Endothelial cell of umbilical vein (primary cell): Measurements from ENCODE around the gene MYO1A. TPM values are rescaled to one million over a fixed set of nuclear protein-coding genes. Genes with fewer than 3 reads are reported as not detected.

ENCODE experiments used
- BruUV-seq: library from RNA; stranded (reverse); fragments of 400-500 nt; replicated peaks from 2 replicates; lab custom pipeline; 2021; lab: Mats Ljungman, UMichigan
- CTCF ChIA-PET: fragments of 300-600, 350-600 bp; sonication (Branson Sonifier 250); formaldehyde crosslinking; loops from one replicate; lab custom pipeline; 2021; ENCODE audit warnings: antibody characterized with exemption, inconsistent platforms; lab: Charles Lee
- POLR2A ChIA-PET: fragments of 300-600, 350-600 bp; sonication (Branson Sonifier 250); formaldehyde crosslinking; loops from one replicate; lab custom pipeline; 2021; ENCODE audit warnings: antibody characterized with exemption, inconsistent platforms; lab: Charles Lee
- DNase-seq: peaks from one replicate; pipeline ENCODE4 v3.0.0-alpha.2; 2011; ENCODE audit warnings: low read depth, low spot score
- FAIRE-seq: peaks from 2 replicates; lab custom pipeline; 2011; peaks lifted over from hg19 to GRCh38; lab: Jason Lieb, UNC
- H2AFZ ChIP-seq: 2 replicates; pipeline ENCODE4 v1.6.0; 2012; ENCODE audit warnings: low read depth, low read length, control low read depth, inconsistent platforms
- H3K27ac ChIP-seq: 2 replicates; pipeline ENCODE4 v1.5.1; 2011; ENCODE audit warnings: low read depth, mild to moderate bottlenecking, control low read depth, low read length, moderate library complexity; ENCODE audit not compliant: insufficient read depth
- H3K27me3 ChIP-seq, 2 experiments: 2 replicates each; pipeline versions ENCODE4 v1.6.0 to v1.6.1; 2011; ENCODE audit warnings: low read length in 2 of 2, mixed read lengths in 1 of 2; ENCODE audit not compliant: control insufficient read depth in 2 of 2, insufficient read depth in 2 of 2
- H3K36me3 ChIP-seq, 2 experiments: 2 replicates in 1 of 2; 3 replicates in 1 of 2; pipeline ENCODE4 v1.5.1; 2011; ENCODE audit warnings: low read length in 2 of 2, mild to moderate bottlenecking in 1 of 2, moderate library complexity in 1 of 2; ENCODE audit not compliant: control insufficient read depth in 2 of 2, insufficient read depth in 2 of 2; ENCODE audit errors: extremely low read depth in 1 of 2
- H3K4me1 ChIP-seq: 3 replicates; pipeline ENCODE4 v1.5.1; 2011; ENCODE audit warnings: mild to moderate bottlenecking, low read length; ENCODE audit not compliant: control insufficient read depth, insufficient read depth; ENCODE audit errors: extremely low read depth
- H3K4me2 ChIP-seq: 2 replicates; pipeline ENCODE4 v1.6.1; 2011; ENCODE audit warnings: low read length, control low read depth, mixed read lengths; ENCODE audit not compliant: insufficient read depth
- H3K4me3 ChIP-seq, 3 experiments: fragments of 200-600 bp in 1 of 3; sonication (generic), shearing (Covaris generic) in 1 of 3; replicated peaks in 1 of 3; 2 replicates each; pipeline ENCODE4 v1.5.1; 2011 to 2016; ENCODE audit warnings: control low read depth in 3 of 3, low read length in 3 of 3, mild to moderate bottlenecking in 2 of 3, inconsistent platforms in 1 of 3, low read depth in 1 of 3, moderate library complexity in 1 of 3; ENCODE audit not compliant: insufficient read depth in 1 of 3
- H3K79me2 ChIP-seq: 2 replicates; pipeline ENCODE4 v1.6.0; 2012; ENCODE audit warnings: low read length, inconsistent platforms; ENCODE audit not compliant: control insufficient read depth, insufficient read depth
- H3K9ac ChIP-seq: replicated peaks from 2 replicates; pipeline ENCODE3; 2011; ENCODE audit warnings: low read length, control low read depth; ENCODE audit not compliant: insufficient read depth; ENCODE audit errors: extremely low read depth
- H3K9me1 ChIP-seq: replicated peaks from 3 replicates; pipeline ENCODE4 v1.6.0; 2011; ENCODE audit warnings: mild to moderate bottlenecking, low read length; ENCODE audit not compliant: control insufficient read depth, insufficient read depth; ENCODE audit errors: extremely low read depth
- H3K9me3 ChIP-seq: replicated peaks from 2 replicates; pipeline ENCODE4 v1.5.1; 2012; ENCODE audit warnings: low read length, inconsistent platforms; ENCODE audit not compliant: control insufficient read depth, insufficient read depth
- H4K20me1 ChIP-seq: replicated peaks from 2 replicates; pipeline ENCODE3; 2011; ENCODE audit warnings: mild to moderate bottlenecking, low read length; ENCODE audit not compliant: control insufficient read depth, insufficient read depth; ENCODE audit errors: extremely low read depth
- EZH2 ChIP-seq: IDR thresholded peaks from 2 replicates; pipeline ENCODE4 v1.6.1; 2012; ENCODE audit warnings: borderline replicate concordance, low read depth, mild to moderate bottlenecking, moderate library complexity, low read length, inconsistent platforms; ENCODE audit not compliant: severe bottlenecking
- FOS ChIP-seq: IDR thresholded peaks from 2 replicates; pipeline ENCODE4 v1.6.1; 2011; ENCODE audit warnings: mild to moderate bottlenecking, low read length, moderate library complexity, borderline replicate concordance; ENCODE audit not compliant: insufficient read depth
- GATA2 ChIP-seq: IDR thresholded peaks from 2 replicates; pipeline ENCODE4 v1.7.0; 2011; ENCODE audit warnings: low read depth, mild to moderate bottlenecking, moderate library complexity, mixed read lengths, low read length; ENCODE audit not compliant: insufficient read length, insufficient read depth
- JUN ChIP-seq: IDR thresholded peaks from 2 replicates; pipeline ENCODE4 v1.6.1; 2011; ENCODE audit warnings: borderline replicate concordance, low read depth; ENCODE audit not compliant: insufficient read length, insufficient read depth
- MYC ChIP-seq: IDR thresholded peaks from one replicate; pipeline ENCODE4 v1.6.1; 2011; ENCODE audit warnings: mild to moderate bottlenecking, low read depth, low read length
- POLR2A ChIP-seq: IDR thresholded peaks from 2 replicates; pipeline ENCODE4 v1.6.1; 2012; ENCODE audit warnings: low read depth, mild to moderate bottlenecking, control low read depth, low read length
- POLR2AphosphoS5 ChIP-seq: IDR thresholded peaks from 2 replicates; pipeline ENCODE4 v1.6.1; 2012; ENCODE audit warnings: low read depth, mild to moderate bottlenecking, control low read depth, low read length, moderate library complexity; ENCODE audit not compliant: insufficient read depth
- dilution Hi-C: fragments of 300-500 bp; cut with MboI; formaldehyde crosslinking; loops from one replicate; pipeline ENCODE4 v1.15.0; 2019; ENCODE audit warnings: low sequenced_read_pairs; ENCODE audit not compliant: extremely low pct_ligation_motif_present
- intact Hi-C: fragments of 100-400 bp; cut with micrococcal nuclease; formaldehyde crosslinking; loops from one replicate; pipeline ENCODE4 v1.10.0; 2022
- polyA plus RNA-seq, 4 experiments: library from polyadenylated mRNA; depleted of rRNA in 3 of 4; stranded (reverse) in 3 of 4; unstranded in 1 of 4; fragments of >200 nt; gene quantifications; 2 replicates each; pipeline versions ENCODE4 v1.2.1 to v1.2.3, GENCODE V29; 2011 to 2012; ENCODE audit warnings: missing spikeins in 1 of 4
- total RNA-seq: library from RNA; stranded (reverse); gene quantifications from 2 replicates; pipeline ENCODE4 v1.2.3, GENCODE V29; 2021
- TF ChIP-seq, protein P1 (sequence below): IDR thresholded peaks from 2 replicates; pipeline ENCODE4 v1.6.1; 2011; ENCODE audit not compliant: insufficient read depth, insufficient read length
- TF ChIP-seq, protein P2 (sequence below), 2 donors: IDR thresholded peaks; 1 replicate in 1 of 2; 2 replicates in 1 of 2; pipeline ENCODE4 v1.5.1; 2011; ENCODE audit warnings: low read length in 2 of 2, mild to moderate bottlenecking in 2 of 2, moderate library complexity in 2 of 2, control low read depth in 1 of 2, inconsistent platforms in 1 of 2, low read depth in 1 of 2; ENCODE audit not compliant: insufficient read depth in 1 of 2; ENCODE audit errors: extremely low read depth in 1 of 2

MYO1A gene
- total and polyA plus RNA-seq, 2 donors (not counting 3 experiments of a cell fraction or from before 2014, with no cell fraction given): not detected

DNA sequence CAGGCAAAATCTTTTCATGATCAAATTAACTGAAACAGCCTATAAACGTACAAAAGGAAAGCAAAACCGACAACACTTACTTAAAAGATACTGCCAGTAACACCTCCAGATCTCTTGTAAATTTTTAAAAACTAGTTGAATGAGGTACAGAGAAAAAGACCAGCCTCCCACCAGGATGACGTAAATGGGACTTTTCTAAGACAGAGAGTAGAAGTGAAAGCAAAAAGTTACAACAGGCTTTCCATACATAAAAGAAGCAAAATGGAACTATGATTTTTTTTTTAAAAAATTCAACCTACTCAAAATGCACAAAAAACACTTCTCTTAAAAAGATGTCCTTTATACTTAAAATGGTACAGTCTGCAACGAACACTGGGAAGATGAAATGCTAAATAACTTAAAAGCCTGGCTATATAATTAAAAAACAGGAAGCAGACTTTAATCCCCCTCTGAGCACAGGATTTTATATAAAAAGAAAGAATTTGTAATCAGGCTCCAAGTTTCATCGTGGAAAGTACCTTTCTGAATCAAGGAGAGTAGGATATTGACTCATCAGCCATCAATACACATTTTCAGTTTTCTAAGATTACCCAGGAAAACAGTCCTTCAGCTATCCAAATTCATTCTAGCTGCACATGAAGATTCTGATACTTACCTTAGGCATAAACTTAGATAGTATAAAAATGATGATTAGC is 14.2 kb upstream of the MYO1A start:
- H3K9ac ChIP-seq: no peak overlapping the region
- CTCF ChIA-PET: interaction anchor here (0.6 to 8.3 kb wide), 5 partner anchors 26 to 307 kb away, joined by 3 to 46 read pairs (median 3); partner anchors contain the start of gene STAT6
- intact Hi-C loops (no loop called here), dilution Hi-C loops (no loop called here)
- H3K36me3 ChIP-seq: peaks cover 5 to 10% of the 10 kb centered on the region in 2 experiments
- H4K20me1 ChIP-seq: no peaks in the 10 kb centered on the region
- H2AFZ ChIP-seq: no peak overlapping the region
- no peak for FAIRE-seq
- H3K9me3 ChIP-seq: no peaks in the 10 kb centered on the region
- H3K4me3 ChIP-seq: no peak overlapping the region
- H3K27ac ChIP-seq: no peak overlapping the region
- no peaks in the 10 kb centered on the region for H3K4me1 ChIP-seq
- H3K9me1 ChIP-seq: no peaks in the 10 kb centered on the region
- no peaks in the 10 kb centered on the region for H3K27me3 ChIP-seq
- DNase-seq: no peak
- POLR2A ChIA-PET: no interaction called here
- H3K79me2 ChIP-seq: no peaks in the 10 kb centered on the region
- TF ChIP-seq JUN: no peak
- no peak for TF ChIP-seq POLR2AphosphoS5
- no peak for TF ChIP-seq MYC
- no peak for TF ChIP-seq EZH2
- TF ChIP-seq, protein P1, sequence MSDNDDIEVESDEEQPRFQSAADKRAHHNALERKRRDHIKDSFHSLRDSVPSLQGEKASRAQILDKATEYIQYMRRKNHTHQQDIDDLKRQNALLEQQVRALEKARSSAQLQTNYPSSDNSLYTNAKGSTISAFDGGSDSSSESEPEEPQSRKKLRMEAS: no peak
- TF ChIP-seq POLR2A: no peak
- no peak for TF ChIP-seq FOS
- TF ChIP-seq, protein P2, sequence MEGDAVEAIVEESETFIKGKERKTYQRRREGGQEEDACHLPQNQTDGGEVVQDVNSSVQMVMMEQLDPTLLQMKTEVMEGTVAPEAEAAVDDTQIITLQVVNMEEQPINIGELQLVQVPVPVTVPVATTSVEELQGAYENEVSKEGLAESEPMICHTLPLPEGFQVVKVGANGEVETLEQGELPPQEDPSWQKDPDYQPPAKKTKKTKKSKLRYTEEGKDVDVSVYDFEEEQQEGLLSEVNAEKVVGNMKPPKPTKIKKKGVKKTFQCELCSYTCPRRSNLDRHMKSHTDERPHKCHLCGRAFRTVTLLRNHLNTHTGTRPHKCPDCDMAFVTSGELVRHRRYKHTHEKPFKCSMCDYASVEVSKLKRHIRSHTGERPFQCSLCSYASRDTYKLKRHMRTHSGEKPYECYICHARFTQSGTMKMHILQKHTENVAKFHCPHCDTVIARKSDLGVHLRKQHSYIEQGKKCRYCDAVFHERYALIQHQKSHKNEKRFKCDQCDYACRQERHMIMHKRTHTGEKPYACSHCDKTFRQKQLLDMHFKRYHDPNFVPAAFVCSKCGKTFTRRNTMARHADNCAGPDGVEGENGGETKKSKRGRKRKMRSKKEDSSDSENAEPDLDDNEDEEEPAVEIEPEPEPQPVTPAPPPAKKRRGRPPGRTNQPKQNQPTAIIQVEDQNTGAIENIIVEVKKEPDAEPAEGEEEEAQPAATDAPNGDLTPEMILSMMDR (IDR thresholded peaks at IDR 0.05; ENCODE audit: extremely low read depth in 1 of 2, insufficient read depth in 1 of 2, low read depth in 1 of 2, low read length in 2 of 2): no peak
- TF ChIP-seq GATA2: no peak
- H3K4me2 ChIP-seq: no peak overlapping the region
- BruUV-seq: no TSS peak
